ENCODE data around the gene IER2. TPM values are rescaled to one million over a fixed set of nuclear protein-coding genes. Genes with fewer than 3 reads are reported as not detected.
A peak's percentile ranks its signal among the peaks of the same experiment; 100 is the strongest.

IER2 gene
- total and polyA plus RNA-seq, 9 of the 15 experiments (the other 6 are each of a cell fraction or from before 2014, with no cell fraction given), result 4.5 to 205 (median 23.7) TPM

DNA sequence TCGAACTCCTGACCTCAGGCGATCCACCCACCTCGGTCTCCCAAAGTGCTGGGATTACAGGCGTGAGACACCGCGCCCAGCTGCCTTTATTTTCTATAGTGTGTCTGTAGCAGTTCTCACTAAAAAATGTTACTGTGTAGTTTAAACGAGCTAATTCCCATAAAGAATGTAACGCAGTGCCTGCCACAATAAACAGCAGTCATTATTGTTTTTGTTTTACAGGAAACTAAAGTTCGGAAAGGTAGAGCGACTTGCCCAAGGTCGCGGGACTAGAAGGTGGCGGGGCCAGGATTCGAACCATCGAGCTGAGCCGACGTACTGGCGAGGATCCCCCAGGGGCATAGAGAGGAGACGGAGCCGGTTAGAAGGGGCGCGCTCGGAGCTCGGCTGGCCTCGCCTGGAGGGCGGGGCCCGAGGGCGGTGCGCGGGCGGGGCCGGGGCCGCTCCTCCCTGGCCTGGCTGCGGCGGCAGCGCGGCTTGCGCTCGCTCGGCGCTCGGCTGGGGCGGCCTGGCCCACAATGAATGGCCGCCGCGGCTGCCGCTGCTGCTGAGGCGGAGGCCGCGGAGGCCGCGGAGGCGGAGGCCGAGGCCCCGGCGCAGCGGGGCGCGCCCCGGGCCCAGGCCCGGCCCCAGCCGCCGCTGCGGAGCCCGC is 32.3 kb upstream of the IER2 start, which contains the start of gene NACC1 (continued):
- TF ChIP-seq, protein P1, sequence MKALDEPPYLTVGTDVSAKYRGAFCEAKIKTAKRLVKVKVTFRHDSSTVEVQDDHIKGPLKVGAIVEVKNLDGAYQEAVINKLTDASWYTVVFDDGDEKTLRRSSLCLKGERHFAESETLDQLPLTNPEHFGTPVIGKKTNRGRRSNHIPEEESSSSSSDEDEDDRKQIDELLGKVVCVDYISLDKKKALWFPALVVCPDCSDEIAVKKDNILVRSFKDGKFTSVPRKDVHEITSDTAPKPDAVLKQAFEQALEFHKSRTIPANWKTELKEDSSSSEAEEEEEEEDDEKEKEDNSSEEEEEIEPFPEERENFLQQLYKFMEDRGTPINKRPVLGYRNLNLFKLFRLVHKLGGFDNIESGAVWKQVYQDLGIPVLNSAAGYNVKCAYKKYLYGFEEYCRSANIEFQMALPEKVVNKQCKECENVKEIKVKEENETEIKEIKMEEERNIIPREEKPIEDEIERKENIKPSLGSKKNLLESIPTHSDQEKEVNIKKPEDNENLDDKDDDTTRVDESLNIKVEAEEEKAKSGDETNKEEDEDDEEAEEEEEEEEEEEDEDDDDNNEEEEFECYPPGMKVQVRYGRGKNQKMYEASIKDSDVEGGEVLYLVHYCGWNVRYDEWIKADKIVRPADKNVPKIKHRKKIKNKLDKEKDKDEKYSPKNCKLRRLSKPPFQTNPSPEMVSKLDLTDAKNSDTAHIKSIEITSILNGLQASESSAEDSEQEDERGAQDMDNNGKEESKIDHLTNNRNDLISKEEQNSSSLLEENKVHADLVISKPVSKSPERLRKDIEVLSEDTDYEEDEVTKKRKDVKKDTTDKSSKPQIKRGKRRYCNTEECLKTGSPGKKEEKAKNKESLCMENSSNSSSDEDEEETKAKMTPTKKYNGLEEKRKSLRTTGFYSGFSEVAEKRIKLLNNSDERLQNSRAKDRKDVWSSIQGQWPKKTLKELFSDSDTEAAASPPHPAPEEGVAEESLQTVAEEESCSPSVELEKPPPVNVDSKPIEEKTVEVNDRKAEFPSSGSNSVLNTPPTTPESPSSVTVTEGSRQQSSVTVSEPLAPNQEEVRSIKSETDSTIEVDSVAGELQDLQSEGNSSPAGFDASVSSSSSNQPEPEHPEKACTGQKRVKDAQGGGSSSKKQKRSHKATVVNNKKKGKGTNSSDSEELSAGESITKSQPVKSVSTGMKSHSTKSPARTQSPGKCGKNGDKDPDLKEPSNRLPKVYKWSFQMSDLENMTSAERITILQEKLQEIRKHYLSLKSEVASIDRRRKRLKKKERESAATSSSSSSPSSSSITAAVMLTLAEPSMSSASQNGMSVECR (CRISPR knock-in tag; IDR thresholded peaks at IDR 0.05), result 0 out of 2 replicates have a peak, but pooled peaks have one; percentile 18
- TF ChIP-seq ARNT (IDR thresholded peaks at IDR 0.05) (0 out of 4 replicates have a peak, but pooled peaks of 1 of the 2 experiments have one; percentile 37), SIN3A (IDR thresholded peaks at IDR 0.05; ENCODE audit: borderline replicate concordance in 2 of 2, control insufficient read depth in 1 of 2, low read depth in 2 of 2, low read length in 2 of 2) (peak in 1 of 2 experiments; percentile 33; a peak in 1 of 4 replicates), DPF2 (IDR thresholded peaks at IDR 0.05) (peak; percentile 35; the same call in 1 of the 2 replicates), CCNT2 (IDR thresholded peaks at IDR 0.05; ENCODE audit: borderline replicate concordance, extremely low read depth, insufficient read length, low read depth, low read length) (peak; percentile 64), SP2 (IDR thresholded peaks at IDR 0.05; ENCODE audit: extremely low read depth, low read depth, low read length, poor library complexity, severe bottlenecking) (peak; percentile 53), ZNF431 (CRISPR knock-in tag; IDR thresholded peaks at IDR 0.05) (no peak), HIVEP1 (CRISPR knock-in tag; IDR thresholded peaks at IDR 0.05) (no peak), RBM25 (IDR thresholded peaks at IDR 0.05; ENCODE audit: low read depth, low read length, severe bottlenecking) (peak; percentile 34), DMBX1 (CRISPR knock-in tag; IDR thresholded peaks at IDR 0.05; ENCODE audit: borderline replicate concordance) (no peak), JUND (IDR thresholded peaks at IDR 0.05; ENCODE audit: borderline replicate concordance, low read depth, low read length) (peak; percentile 72), JUND (tag; IDR thresholded peaks at IDR 0.05; ENCODE audit: borderline replicate concordance, low read depth, low read length) (no peak; the same call in 2 of the 3 replicates)
- TF ChIP-seq, protein P2, sequence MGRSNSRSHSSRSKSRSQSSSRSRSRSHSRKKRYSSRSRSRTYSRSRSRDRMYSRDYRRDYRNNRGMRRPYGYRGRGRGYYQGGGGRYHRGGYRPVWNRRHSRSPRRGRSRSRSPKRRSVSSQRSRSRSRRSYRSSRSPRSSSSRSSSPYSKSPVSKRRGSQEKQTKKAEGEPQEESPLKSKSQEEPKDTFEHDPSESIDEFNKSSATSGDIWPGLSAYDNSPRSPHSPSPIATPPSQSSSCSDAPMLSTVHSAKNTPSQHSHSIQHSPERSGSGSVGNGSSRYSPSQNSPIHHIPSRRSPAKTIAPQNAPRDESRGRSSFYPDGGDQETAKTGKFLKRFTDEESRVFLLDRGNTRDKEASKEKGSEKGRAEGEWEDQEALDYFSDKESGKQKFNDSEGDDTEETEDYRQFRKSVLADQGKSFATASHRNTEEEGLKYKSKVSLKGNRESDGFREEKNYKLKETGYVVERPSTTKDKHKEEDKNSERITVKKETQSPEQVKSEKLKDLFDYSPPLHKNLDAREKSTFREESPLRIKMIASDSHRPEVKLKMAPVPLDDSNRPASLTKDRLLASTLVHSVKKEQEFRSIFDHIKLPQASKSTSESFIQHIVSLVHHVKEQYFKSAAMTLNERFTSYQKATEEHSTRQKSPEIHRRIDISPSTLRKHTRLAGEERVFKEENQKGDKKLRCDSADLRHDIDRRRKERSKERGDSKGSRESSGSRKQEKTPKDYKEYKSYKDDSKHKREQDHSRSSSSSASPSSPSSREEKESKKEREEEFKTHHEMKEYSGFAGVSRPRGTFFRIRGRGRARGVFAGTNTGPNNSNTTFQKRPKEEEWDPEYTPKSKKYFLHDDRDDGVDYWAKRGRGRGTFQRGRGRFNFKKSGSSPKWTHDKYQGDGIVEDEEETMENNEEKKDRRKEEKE (IDR thresholded peaks at IDR 0.05; ENCODE audit: borderline replicate concordance in 1 of 2, control insufficient read depth in 1 of 2, low read depth in 2 of 2, low read length in 1 of 2), result peak in 1 of 2 experiments; percentile 68; a peak in 1 of 4 replicates
- TF ChIP-seq, protein P3, sequence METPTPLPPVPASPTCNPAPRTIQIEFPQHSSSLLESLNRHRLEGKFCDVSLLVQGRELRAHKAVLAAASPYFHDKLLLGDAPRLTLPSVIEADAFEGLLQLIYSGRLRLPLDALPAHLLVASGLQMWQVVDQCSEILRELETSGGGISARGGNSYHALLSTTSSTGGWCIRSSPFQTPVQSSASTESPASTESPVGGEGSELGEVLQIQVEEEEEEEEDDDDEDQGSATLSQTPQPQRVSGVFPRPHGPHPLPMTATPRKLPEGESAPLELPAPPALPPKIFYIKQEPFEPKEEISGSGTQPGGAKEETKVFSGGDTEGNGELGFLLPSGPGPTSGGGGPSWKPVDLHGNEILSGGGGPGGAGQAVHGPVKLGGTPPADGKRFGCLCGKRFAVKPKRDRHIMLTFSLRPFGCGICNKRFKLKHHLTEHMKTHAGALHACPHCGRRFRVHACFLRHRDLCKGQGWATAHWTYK (CRISPR knock-in tag; IDR thresholded peaks at IDR 0.05), result 0 out of 2 replicates have a peak, but pooled peaks have one; percentile 32
- TF ChIP-seq, protein P4, sequence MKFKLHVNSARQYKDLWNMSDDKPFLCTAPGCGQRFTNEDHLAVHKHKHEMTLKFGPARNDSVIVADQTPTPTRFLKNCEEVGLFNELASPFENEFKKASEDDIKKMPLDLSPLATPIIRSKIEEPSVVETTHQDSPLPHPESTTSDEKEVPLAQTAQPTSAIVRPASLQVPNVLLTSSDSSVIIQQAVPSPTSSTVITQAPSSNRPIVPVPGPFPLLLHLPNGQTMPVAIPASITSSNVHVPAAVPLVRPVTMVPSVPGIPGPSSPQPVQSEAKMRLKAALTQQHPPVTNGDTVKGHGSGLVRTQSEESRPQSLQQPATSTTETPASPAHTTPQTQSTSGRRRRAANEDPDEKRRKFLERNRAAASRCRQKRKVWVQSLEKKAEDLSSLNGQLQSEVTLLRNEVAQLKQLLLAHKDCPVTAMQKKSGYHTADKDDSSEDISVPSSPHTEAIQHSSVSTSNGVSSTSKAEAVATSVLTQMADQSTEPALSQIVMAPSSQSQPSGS (CRISPR knock-in tag; IDR thresholded peaks at IDR 0.05), result no peak
